H1 (cell line): ENCODE data around the gene TRAPPC6A.

Experiments used
- BRCA1 ChIP-seq: IDR thresholded peaks from 2 replicates; pipeline ENCODE4 v1.6.1; 2012; ENCODE audit warnings: low read depth, low read length, improper control_type of control experiment
- CHD2 ChIP-seq: IDR thresholded peaks from 2 replicates; pipeline ENCODE4 v1.6.1; 2012; ENCODE audit warnings: low read length, improper control_type of control experiment
- CTCF ChIP-seq, 3 experiments: IDR thresholded peaks; 1 replicate in 2 of 3; 2 replicates in 1 of 3; pipeline versions ENCODE4 v1.5.1 to v1.6.1; 2011; ENCODE audit warnings: low read length in 3 of 3, mild to moderate bottlenecking in 3 of 3, inconsistent platforms in 2 of 3, low read depth in 1 of 3, moderate library complexity in 1 of 3; ENCODE audit not compliant: insufficient read depth in 1 of 3; ENCODE audit errors: control extremely low read depth in 1 of 3
- TCF12 ChIP-seq: IDR thresholded peaks from 2 replicates; pipeline ENCODE4 v1.6.1; 2011; ENCODE audit warnings: low read depth, mild to moderate bottlenecking, low read length

DNA sequence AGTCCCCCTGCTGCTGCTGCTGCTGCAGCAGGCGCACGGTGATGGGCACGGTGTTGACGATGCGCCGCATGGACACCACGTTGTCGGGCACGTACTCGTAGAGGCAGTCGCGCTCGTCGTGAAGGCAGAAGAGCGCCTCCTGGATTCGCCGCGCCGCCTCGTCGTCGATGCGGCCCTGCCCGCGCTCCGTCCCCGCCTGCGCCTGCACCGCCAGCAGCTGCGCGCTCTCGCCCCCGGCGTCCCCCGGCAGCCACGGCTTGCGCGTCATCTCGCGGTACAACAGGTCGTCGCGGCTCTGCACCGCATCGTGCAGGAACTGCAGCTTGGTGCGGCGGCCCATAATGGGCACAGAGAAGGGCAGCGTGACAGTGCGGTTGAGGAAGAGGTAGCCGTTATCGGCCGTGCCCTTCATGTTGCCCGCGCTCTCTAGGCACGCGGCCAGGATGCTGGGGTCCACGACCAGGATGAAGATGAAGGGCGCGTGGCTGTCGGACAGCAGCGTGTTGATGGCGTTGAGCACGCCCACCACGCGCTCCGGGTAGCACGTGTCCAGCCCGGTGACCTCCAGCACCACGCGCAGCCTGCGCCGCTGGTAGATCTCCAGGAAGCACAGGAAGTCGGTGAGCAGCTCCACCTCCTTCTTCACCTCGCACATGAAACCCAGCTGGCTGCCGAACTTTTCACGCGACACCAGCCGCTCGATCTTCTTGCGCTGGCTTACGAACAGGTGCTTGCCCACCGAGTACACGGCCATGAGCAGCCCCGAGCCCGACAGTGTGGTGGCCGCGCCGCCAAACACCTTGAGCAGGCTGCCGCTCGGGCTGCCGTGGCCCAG lies 25.3 kb downstream of the TRAPPC6A start:
- TF ChIP-seq TCF12 (no peak), CTCF (IDR thresholded peaks at IDR 0.05; ENCODE audit: control extremely low read depth in 1 of 3, insufficient read depth in 1 of 3, low read depth in 1 of 3, low read length in 3 of 3) (peak; percentile 33 to 57 (median 41)), CHD2 (peak; percentile 71), BRCA1 (no peak)
